Caco-2 (cell line): Measurements from ENCODE around the gene SCGB1D1. TPM values are rescaled to one million over a fixed set of nuclear protein-coding genes. Genes with fewer than 3 reads are reported as not detected.
A peak's percentile ranks its signal among the peaks of the same experiment; 100 is the strongest.
"Not testable (repeated sequence)": the region's sequence is repeated elsewhere in the genome, so short reads cannot be mapped to it uniquely, and the experiment has no call there.

Experiments used
- BruUV-seq: library from RNA; stranded (reverse); fragments of 400-500 nt; replicated peaks from 2 replicates; lab custom pipeline; 2021; lab: Mats Ljungman, UMichigan
- CTCF ChIA-PET: fragments of 300-600 bp; sonication (Branson Sonifier 250); formaldehyde crosslinking; loops from one replicate; lab custom pipeline; 2022; ENCODE audit warnings: antibody characterized with exemption; lab: Charles Lee
- POLR2A ChIA-PET: fragments of 300-600 bp; sonication (Branson Sonifier 250); formaldehyde crosslinking; loops from one replicate; lab custom pipeline; 2022; ENCODE audit warnings: antibody characterized with exemption; lab: Charles Lee
- DNase-seq, 2 experiments: peaks; one replicate each; pipeline versions ENCODE4 v3.0.0 to v3.0.0-alpha.2; 2020 to 2022
- H3K27me3 ChIP-seq: replicated peaks from 2 replicates; pipeline ENCODE4 v1.6.0; 2011; ENCODE audit warnings: low read length; ENCODE audit not compliant: control insufficient read depth, insufficient read depth
- H3K36me3 ChIP-seq: 2 replicates; pipeline ENCODE4 v1.5.1; 2011; ENCODE audit warnings: low read length; ENCODE audit not compliant: control insufficient read depth, insufficient read depth
- H3K4me1 ChIP-seq: fragments of 250-450 bp; sonication (Bioruptor Pico); 2 replicates; pipeline ENCODE4 v1.5.1; 2020; ENCODE audit warnings: mild to moderate bottlenecking
- H3K4me3 ChIP-seq: 2 replicates; pipeline ENCODE4 v1.5.1; 2011; ENCODE audit warnings: low read depth, mild to moderate bottlenecking, control low read depth, low read length
- H3K9me3 ChIP-seq: fragments of 250-450 bp; sonication (Bioruptor Pico); 2 replicates; pipeline ENCODE4 v1.5.1; 2020; ENCODE audit warnings: mild to moderate bottlenecking, moderate library complexity
- H3K27ac Mint-ChIP-seq: one replicate; pipeline ENCODE4 v1.8.0; 2022; ENCODE audit warnings: mixed read lengths; ENCODE audit not compliant: unreplicated experiment
- H3K27me3 Mint-ChIP-seq: one replicate; pipeline ENCODE4 v1.8.0; 2022; ENCODE audit warnings: mixed read lengths; ENCODE audit not compliant: insufficient read depth, unreplicated experiment
- H3K36me3 Mint-ChIP-seq: one replicate; pipeline ENCODE4 v1.8.0; 2022; ENCODE audit warnings: mild to moderate bottlenecking, mixed read lengths; ENCODE audit not compliant: insufficient read depth, unreplicated experiment
- H3K4me1 Mint-ChIP-seq: one replicate; pipeline ENCODE4 v1.8.0; 2022; ENCODE audit warnings: low read depth, mixed read lengths; ENCODE audit not compliant: unreplicated experiment
- H3K4me3 Mint-ChIP-seq: one replicate; pipeline ENCODE4 v1.8.0; 2022; ENCODE audit warnings: mild to moderate bottlenecking, moderate library complexity, mixed read lengths; ENCODE audit not compliant: unreplicated experiment
- H3K9me3 Mint-ChIP-seq: one replicate; pipeline ENCODE4 v1.8.0; 2022; ENCODE audit warnings: mixed read lengths; ENCODE audit not compliant: unreplicated experiment
- intact Hi-C: fragments of 100-400 bp; cut with micrococcal nuclease; formaldehyde crosslinking; loops from one replicate; pipeline ENCODE4 v1.10.0; 2022; ENCODE audit not compliant: unreplicated experiment
- total RNA-seq: library from RNA; stranded (reverse); gene quantifications from 2 replicates; pipeline ENCODE4 v1.2.3, GENCODE V29; 2022
- TF ChIP-seq, protein P1 (sequence below), 2 experiments: fragments of 200-600 bp in 1 of 2; IDR thresholded peaks; 1 replicate in 1 of 2; 2 replicates in 1 of 2; pipeline versions ENCODE4 v1.5.1 to v1.8.0; 2011 to 2022; ENCODE audit warnings: antibody characterized with exemption in 1 of 2, control low read depth in 1 of 2, inconsistent platforms in 1 of 2, low read depth in 1 of 2, low read length in 1 of 2, mild to moderate bottlenecking in 1 of 2, moderate library complexity in 1 of 2; ENCODE audit not compliant: insufficient read depth in 1 of 2, severe bottlenecking in 1 of 2, unreplicated experiment in 1 of 2

The SCGB1D1 gene
- total RNA-seq, 1 experiment from 2014 or later, result not detected

DNA sequence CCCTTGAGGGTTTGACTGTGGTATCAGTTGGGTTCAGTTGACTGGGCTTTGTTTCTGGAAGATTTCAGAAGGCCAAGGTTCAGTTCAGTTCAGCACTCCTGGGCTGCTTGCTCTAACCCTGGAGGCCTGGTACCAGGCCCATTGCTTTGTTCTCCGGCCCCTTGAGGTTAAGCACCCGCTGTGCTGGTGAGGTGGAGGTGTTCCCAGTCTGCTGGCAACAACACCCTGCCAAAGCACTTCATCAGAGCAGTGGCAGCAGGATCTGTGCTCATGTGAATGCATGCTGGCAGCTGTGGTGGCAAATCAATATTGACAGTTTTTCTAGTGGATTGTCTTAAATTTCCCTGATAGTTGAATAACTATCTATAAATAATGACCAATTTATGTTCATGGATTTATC lies 3.8 kb upstream of the SCGB1D1 start:
- CTCF ChIA-PET, result no interaction called here
- intact Hi-C loops, result no loop called here
- Mint-ChIP-seq H3K36me3 (no peaks in the 10 kb centered on the region), H3K27me3 (peaks cover 29% of the 10 kb centered on the region), H3K27ac (no peak overlapping the region), H3K4me3 (no peak overlapping the region), H3K9me3 (no peaks in the 10 kb centered on the region), H3K4me1 (no peaks in the 10 kb centered on the region)
- no peaks in the 10 kb centered on the region for H3K36me3 ChIP-seq
- TF ChIP-seq, protein P1, sequence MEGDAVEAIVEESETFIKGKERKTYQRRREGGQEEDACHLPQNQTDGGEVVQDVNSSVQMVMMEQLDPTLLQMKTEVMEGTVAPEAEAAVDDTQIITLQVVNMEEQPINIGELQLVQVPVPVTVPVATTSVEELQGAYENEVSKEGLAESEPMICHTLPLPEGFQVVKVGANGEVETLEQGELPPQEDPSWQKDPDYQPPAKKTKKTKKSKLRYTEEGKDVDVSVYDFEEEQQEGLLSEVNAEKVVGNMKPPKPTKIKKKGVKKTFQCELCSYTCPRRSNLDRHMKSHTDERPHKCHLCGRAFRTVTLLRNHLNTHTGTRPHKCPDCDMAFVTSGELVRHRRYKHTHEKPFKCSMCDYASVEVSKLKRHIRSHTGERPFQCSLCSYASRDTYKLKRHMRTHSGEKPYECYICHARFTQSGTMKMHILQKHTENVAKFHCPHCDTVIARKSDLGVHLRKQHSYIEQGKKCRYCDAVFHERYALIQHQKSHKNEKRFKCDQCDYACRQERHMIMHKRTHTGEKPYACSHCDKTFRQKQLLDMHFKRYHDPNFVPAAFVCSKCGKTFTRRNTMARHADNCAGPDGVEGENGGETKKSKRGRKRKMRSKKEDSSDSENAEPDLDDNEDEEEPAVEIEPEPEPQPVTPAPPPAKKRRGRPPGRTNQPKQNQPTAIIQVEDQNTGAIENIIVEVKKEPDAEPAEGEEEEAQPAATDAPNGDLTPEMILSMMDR (IDR thresholded peaks at IDR 0.05; ENCODE audit: insufficient read depth in 1 of 2, low read depth in 1 of 2, low read length in 1 of 2, severe bottlenecking in 1 of 2, unreplicated experiment in 1 of 2), result no peak
- POLR2A ChIA-PET, result no interaction called here
- BruUV-seq, result no TSS peak
- no peaks in the 10 kb centered on the region; the same call in 1 of the 2 replicates for H3K4me1 ChIP-seq
- H3K27me3 ChIP-seq, result peaks cover 5% of the 10 kb centered on the region
- DNase-seq, result no peak
- no peaks in the 10 kb centered on the region for H3K9me3 ChIP-seq
- H3K4me3 ChIP-seq, result no peak overlapping the region

DNA sequence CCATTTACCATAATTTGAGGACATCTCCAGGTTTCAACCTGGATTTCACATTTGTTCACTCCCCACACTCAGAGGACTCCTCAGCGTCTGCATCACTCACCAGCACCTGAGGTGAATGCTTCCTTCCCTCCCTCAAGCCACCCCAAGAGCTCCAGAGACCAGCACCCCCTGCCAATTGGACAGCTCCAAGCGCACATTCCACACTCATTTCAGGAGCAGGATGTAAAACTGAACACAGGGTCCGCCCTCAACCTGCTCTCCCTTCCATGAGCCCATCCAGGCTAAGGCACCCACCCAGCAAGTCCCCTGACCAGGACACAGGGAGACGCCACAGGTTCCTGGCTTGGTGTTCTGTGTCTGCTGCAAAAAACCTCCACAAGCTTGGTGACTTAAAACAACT lies 3.9 kb downstream of the SCGB1D1 start:
- intact Hi-C loops, result no loop called here
- no TSS peak for BruUV-seq

DNA sequence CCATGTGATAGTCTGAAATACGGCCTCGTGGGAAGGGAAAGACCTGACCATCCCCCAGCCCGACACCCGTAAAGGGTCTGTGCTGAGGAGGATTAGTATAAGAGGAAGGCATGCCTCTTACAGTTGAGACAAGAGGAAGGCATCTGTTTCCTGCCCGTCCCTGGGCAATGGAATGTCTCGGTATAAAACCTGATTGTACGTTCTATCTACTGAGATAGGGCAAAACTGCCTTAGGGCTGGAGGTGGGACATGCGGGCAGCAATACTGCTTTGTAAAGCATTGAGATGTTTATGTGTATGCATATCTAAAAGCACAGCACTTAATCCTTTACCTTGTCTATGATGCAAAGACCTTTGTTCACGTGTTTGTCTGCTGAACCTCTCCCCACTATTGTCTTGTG lies 5.0 kb downstream of the SCGB1D1 start:
- H3K4me1 ChIP-seq, H3K4me3 ChIP-seq, POLR2A ChIA-PET, DNase-seq, H3K9me3 ChIP-seq, H3K4me3 Mint-ChIP-seq, BruUV-seq, H3K9me3 Mint-ChIP-seq, H3K27me3 ChIP-seq, H3K36me3 ChIP-seq, intact Hi-C loops, H3K36me3 Mint-ChIP-seq, H3K4me1 Mint-ChIP-seq, CTCF ChIA-PET, H3K27ac Mint-ChIP-seq: not testable (repeated sequence)
- peaks cover 21% of the 10 kb centered on the region for H3K27me3 Mint-ChIP-seq

More for the DNA sequence above, 3.9 kb downstream of the SCGB1D1 start:
- H3K4me3 Mint-ChIP-seq, result no peak overlapping the region
- peaks cover 29% of the 10 kb centered on the region for H3K27me3 Mint-ChIP-seq
- peaks cover 5% of the 10 kb centered on the region for H3K27me3 ChIP-seq
- CTCF ChIA-PET, result no interaction called here
- no peaks in the 10 kb centered on the region for H3K9me3 ChIP-seq
- no peak overlapping the region for H3K27ac Mint-ChIP-seq
- POLR2A ChIA-PET, result no interaction called here
- no peak overlapping the region for H3K4me3 ChIP-seq
- no peaks in the 10 kb centered on the region for H3K36me3 Mint-ChIP-seq
- H3K9me3 Mint-ChIP-seq, result no peaks in the 10 kb centered on the region
- TF ChIP-seq, protein P1 (IDR thresholded peaks at IDR 0.05; ENCODE audit: insufficient read depth in 1 of 2, low read depth in 1 of 2, low read length in 1 of 2, severe bottlenecking in 1 of 2, unreplicated experiment in 1 of 2), result no peak
- 0 out of 2 replicates have a peak, but pooled peaks cover 3% of the 10 kb centered on the region for H3K4me1 ChIP-seq
- no peaks in the 10 kb centered on the region for H3K36me3 ChIP-seq
- peaks cover 7% of the 10 kb centered on the region for H3K4me1 Mint-ChIP-seq
- peak in 1 of 2 experiments; percentile 52 for DNase-seq

DNA sequence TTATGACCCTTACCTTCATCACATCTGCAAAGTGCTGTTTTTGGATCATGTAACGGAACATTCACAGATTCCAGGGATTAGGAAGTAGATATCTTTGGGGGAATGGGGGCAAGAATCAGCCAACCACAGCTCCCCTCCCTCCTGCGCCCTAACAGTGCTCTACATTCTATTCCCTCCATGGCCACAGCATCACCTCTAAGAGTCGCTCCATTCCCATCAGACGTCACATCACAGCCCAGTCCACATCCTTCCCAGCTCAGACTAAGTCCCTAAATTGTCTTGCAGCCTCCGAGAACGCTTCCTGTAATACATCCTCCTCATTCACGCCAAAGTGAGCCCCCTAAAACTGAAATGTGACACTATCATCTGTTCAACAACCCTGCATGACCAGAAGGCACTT lies 5.9 kb downstream of the SCGB1D1 start:
- H3K36me3 Mint-ChIP-seq, result no peaks in the 10 kb centered on the region
- no peak for DNase-seq
- no peaks in the 10 kb centered on the region for H3K36me3 ChIP-seq
- BruUV-seq, result no TSS peak
- no peaks in the 10 kb centered on the region for H3K27me3 ChIP-seq
- POLR2A ChIA-PET, result no interaction called here
- peaks cover 24% of the 10 kb centered on the region for H3K27me3 Mint-ChIP-seq
- CTCF ChIA-PET, result no interaction called here
- H3K4me3 Mint-ChIP-seq, result no peak overlapping the region
- H3K4me3 ChIP-seq, result no peak overlapping the region
- no peaks in the 10 kb centered on the region for H3K9me3 Mint-ChIP-seq
- intact Hi-C loops, result no loop called here
- no peaks in the 10 kb centered on the region for H3K9me3 ChIP-seq
- H3K27ac Mint-ChIP-seq, result no peak overlapping the region
- H3K4me1 ChIP-seq, result 0 out of 2 replicates have a peak, but pooled peaks cover 3% of the 10 kb centered on the region
- peaks cover 7% of the 10 kb centered on the region for H3K4me1 Mint-ChIP-seq
- TF ChIP-seq, protein P1 (IDR thresholded peaks at IDR 0.05; ENCODE audit: insufficient read depth in 1 of 2, low read depth in 1 of 2, low read length in 1 of 2, severe bottlenecking in 1 of 2, unreplicated experiment in 1 of 2), result no peak

DNA sequence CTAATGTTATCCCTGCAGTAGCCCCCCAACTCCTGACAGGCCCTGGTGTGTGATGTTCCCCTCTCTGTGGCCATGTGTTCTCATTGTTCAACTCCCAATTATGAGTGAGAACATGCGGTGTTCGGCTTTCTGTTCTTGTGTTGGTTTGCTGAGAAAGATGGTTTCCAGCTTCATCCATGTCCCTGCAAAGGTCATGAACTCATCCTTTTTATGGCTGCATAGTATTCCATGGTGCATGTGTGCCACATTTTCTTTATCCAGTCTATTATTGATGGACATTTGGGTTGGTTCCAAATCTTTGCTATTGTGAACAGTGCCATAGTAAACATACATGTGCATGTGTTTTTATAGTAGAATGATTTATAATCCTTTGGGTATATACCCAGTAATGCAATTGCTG lies 7.4 kb downstream of the SCGB1D1 start:
- intact Hi-C loops, H3K36me3 Mint-ChIP-seq: not testable (repeated sequence)

More for the DNA sequence above, 7.4 kb downstream of the SCGB1D1 start:
- CTCF ChIA-PET, H3K4me1 ChIP-seq, H3K27me3 ChIP-seq, BruUV-seq, H3K4me3 Mint-ChIP-seq, H3K9me3 Mint-ChIP-seq, H3K4me3 ChIP-seq, H3K36me3 ChIP-seq, H3K27ac Mint-ChIP-seq, H3K4me1 Mint-ChIP-seq, POLR2A ChIA-PET, H3K9me3 ChIP-seq, DNase-seq: not testable (repeated sequence)
- peaks cover 30% of the 10 kb centered on the region for H3K27me3 Mint-ChIP-seq
